MM.1S (cell line): ENCODE data around the gene PRKCZ.

ENCODE experiments used
- DNase-seq: peaks from one replicate; pipeline ENCODE4 v3.0.0-alpha.2; 2015
- H2AFZ ChIP-seq: fragments of 300-600 bp; sonication (generic); 2 replicates; pipeline ENCODE4 v1.6.0; 2016; ENCODE audit warnings: antibody characterized with exemption, low read length
- H3F3A ChIP-seq: fragments of 300-600 bp; sonication (generic); 2 replicates; pipeline ENCODE4 v1.6.1; 2016; ENCODE audit warnings: mild to moderate bottlenecking, antibody characterized with exemption, low read length, moderate library complexity, mixed read lengths; ENCODE audit not compliant: insufficient read depth
- H3K27ac ChIP-seq: fragments of 300-600 bp; sonication (generic); 2 replicates; pipeline ENCODE4 v1.5.1; 2016; ENCODE audit warnings: mild to moderate bottlenecking, low read length
- H3K27me3 ChIP-seq: fragments of 300-600 bp; sonication (generic); replicated peaks from 2 replicates; pipeline ENCODE4 v1.6.0; 2016; ENCODE audit warnings: low read length; ENCODE audit not compliant: insufficient read depth
- H3K36me3 ChIP-seq: fragments of 300-600 bp; sonication (generic); replicated peaks from 2 replicates; pipeline ENCODE4 v1.6.1; 2016; ENCODE audit warnings: mild to moderate bottlenecking, low read length, mixed read lengths; ENCODE audit not compliant: insufficient read depth
- H3K4me1 ChIP-seq: fragments of 300-600 bp; sonication (generic); 2 replicates; pipeline ENCODE4 v1.6.1; 2016; ENCODE audit warnings: low read length, mixed read lengths
- H3K4me2 ChIP-seq: fragments of 300-600 bp; sonication (generic); 2 replicates; pipeline ENCODE4 v1.6.0; 2016; ENCODE audit warnings: low read depth, low read length
- H3K4me3 ChIP-seq: fragments of 300-600 bp; sonication (generic); 2 replicates; pipeline ENCODE4 v1.5.1; 2016; ENCODE audit warnings: low read length, mixed read lengths
- H3K79me2 ChIP-seq: fragments of 300-600 bp; sonication (generic); 2 replicates; pipeline ENCODE4 v1.6.1; 2016; ENCODE audit warnings: mixed run types, low read length, mixed read lengths
- H3K9ac ChIP-seq: fragments of 300-600 bp; sonication (generic); 2 replicates; pipeline ENCODE4 v1.6.1; 2016; ENCODE audit warnings: low read length, mixed read lengths
- H3K9me2 ChIP-seq: fragments of 300-600 bp; sonication (generic); replicated peaks from 2 replicates; pipeline ENCODE4 v1.6.1; 2016; ENCODE audit warnings: mild to moderate bottlenecking, low read length, mixed read lengths; ENCODE audit not compliant: insufficient read depth
- H3K9me3 ChIP-seq: fragments of 300-600 bp; sonication (generic); replicated peaks from 2 replicates; pipeline ENCODE4 v1.6.1; 2016; ENCODE audit warnings: mild to moderate bottlenecking, low read length, mixed read lengths; ENCODE audit not compliant: insufficient read depth
- H4K20me1 ChIP-seq: fragments of 300-600 bp; sonication (generic); 2 replicates; pipeline ENCODE4 v1.6.1; 2016; ENCODE audit warnings: mild to moderate bottlenecking, low read length, moderate library complexity, mixed read lengths; ENCODE audit not compliant: insufficient read depth
- EZH2 ChIP-seq: fragments of 300-600 bp; sonication (generic); optimal IDR thresholded peaks from 2 replicates; pipeline ENCODE3; 2017; ENCODE audit warnings: low read depth, mild to moderate bottlenecking, antibody characterized with exemption, low read length, mixed read lengths
- EZH2phosphoT487 ChIP-seq: fragments of 300-600 bp; sonication (generic); IDR thresholded peaks from 2 replicates; pipeline ENCODE4 v1.6.1; 2018; ENCODE audit warnings: antibody characterized with exemption, low read length
- TF ChIP-seq, protein P1 (sequence below): fragments of 300-600 bp; sonication (generic); IDR thresholded peaks from 2 replicates; pipeline ENCODE4 v1.5.1; 2016; ENCODE audit warnings: antibody characterized with exemption, low read length, mixed read lengths

PRKCZ gene

GRCh38 chr1:2157856-2158255 lies 107.6 kb downstream of the PRKCZ start:
- Histone ChIP-seq H3K79me2 (no peaks in the 10 kb centered on the region), H3F3A (no peaks in the 10 kb centered on the region), H3K9me2 (no peaks in the 10 kb centered on the region), H3K4me2 (no peak overlapping the region), H3K27ac (no peak overlapping the region), H3K36me3 (no peaks in the 10 kb centered on the region), H3K27me3 (peaks cover 95% of the 10 kb centered on the region), H3K9ac (no peak overlapping the region), H3K4me3 (no peak overlapping the region), H3K9me3 (no peaks in the 10 kb centered on the region), H4K20me1 (no peaks in the 10 kb centered on the region), H2AFZ (no peak overlapping the region), H3K4me1 (no peaks in the 10 kb centered on the region)
- TF ChIP-seq, protein P1, sequence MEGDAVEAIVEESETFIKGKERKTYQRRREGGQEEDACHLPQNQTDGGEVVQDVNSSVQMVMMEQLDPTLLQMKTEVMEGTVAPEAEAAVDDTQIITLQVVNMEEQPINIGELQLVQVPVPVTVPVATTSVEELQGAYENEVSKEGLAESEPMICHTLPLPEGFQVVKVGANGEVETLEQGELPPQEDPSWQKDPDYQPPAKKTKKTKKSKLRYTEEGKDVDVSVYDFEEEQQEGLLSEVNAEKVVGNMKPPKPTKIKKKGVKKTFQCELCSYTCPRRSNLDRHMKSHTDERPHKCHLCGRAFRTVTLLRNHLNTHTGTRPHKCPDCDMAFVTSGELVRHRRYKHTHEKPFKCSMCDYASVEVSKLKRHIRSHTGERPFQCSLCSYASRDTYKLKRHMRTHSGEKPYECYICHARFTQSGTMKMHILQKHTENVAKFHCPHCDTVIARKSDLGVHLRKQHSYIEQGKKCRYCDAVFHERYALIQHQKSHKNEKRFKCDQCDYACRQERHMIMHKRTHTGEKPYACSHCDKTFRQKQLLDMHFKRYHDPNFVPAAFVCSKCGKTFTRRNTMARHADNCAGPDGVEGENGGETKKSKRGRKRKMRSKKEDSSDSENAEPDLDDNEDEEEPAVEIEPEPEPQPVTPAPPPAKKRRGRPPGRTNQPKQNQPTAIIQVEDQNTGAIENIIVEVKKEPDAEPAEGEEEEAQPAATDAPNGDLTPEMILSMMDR, result no peak
- TF ChIP-seq EZH2 (no peak), EZH2phosphoT487 (no peak)
- DNase-seq, result no peak

- Histone ChIP-seq H3K9me3 (no peaks in the 10 kb centered on the region), H3K9ac (no peak overlapping the region), H3K79me2 (no peaks in the 10 kb centered on the region), H3F3A (no peaks in the 10 kb centered on the region), H4K20me1 (no peaks in the 10 kb centered on the region), H3K27ac (no peak overlapping the region), H3K4me3 (no peak overlapping the region), H3K4me1 (no peaks in the 10 kb centered on the region), H2AFZ (no peak overlapping the region), H3K9me2 (no peaks in the 10 kb centered on the region), H3K4me2 (no peak overlapping the region), H3K36me3 (no peaks in the 10 kb centered on the region), H3K27me3 (peaks cover 95% of the 10 kb centered on the region)
- DNase-seq, result no peak
- TF ChIP-seq EZH2 (no peak), EZH2phosphoT487 (no peak)
- TF ChIP-seq, protein P1, result no peak
Observed at GRCh38 chr1:2158272-2158671, 108.1 kb downstream of the PRKCZ start.

GRCh38 chr1:2159124-2159523 lies 108.9 kb downstream of the PRKCZ start:
- no peaks in the 10 kb centered on the region for H3K36me3 ChIP-seq
- H3K4me2 ChIP-seq, result no peak overlapping the region
- H3K9ac ChIP-seq, result no peak overlapping the region
- H3K27me3 ChIP-seq, result peaks cover 95% of the 10 kb centered on the region
- no peaks in the 10 kb centered on the region for H3F3A ChIP-seq
- no peaks in the 10 kb centered on the region for H3K9me3 ChIP-seq
- H3K27ac ChIP-seq, result no peak overlapping the region
- no peaks in the 10 kb centered on the region for H3K4me1 ChIP-seq
- no peak for DNase-seq
- no peaks in the 10 kb centered on the region for H4K20me1 ChIP-seq
- TF ChIP-seq EZH2phosphoT487 (no peak), EZH2 (no peak)
- TF ChIP-seq, protein P1, result no peak
- H3K4me3 ChIP-seq, result no peak overlapping the region
- H3K9me2 ChIP-seq, result no peaks in the 10 kb centered on the region
- H3K79me2 ChIP-seq, result no peaks in the 10 kb centered on the region
- no peak overlapping the region for H2AFZ ChIP-seq
